Measurements from ENCODE around the gene TMEM169. TPM values are rescaled to one million over a fixed set of nuclear protein-coding genes. Genes with fewer than 3 reads are reported as not detected.

TMEM169 gene
- total RNA-seq, 1 donor from 2014 or later = 0.22 TPM

GRCh38 chr2:216098421-216099334, 17.0 kb downstream of the TMEM169 start:
- DNase-seq (ENCODE audit: low spot score) = no peak
- intact Hi-C loops (cut with DNase I) = no loop called here

- DNase-seq (ENCODE audit: low spot score) = no peak
- intact Hi-C loops (cut with DNase I) = no loop called here
Measured at GRCh38 chr2:216101109-216101508, 19.4 kb downstream of the TMEM169 start.

GRCh38 chr2:216103213-216103612, 21.5 kb downstream of the TMEM169 start:
- intact Hi-C loops (cut with DNase I) = no loop called here
- DNase-seq (ENCODE audit: low spot score) = no peak

GRCh38 chr2:216104691-216105090, 23.0 kb downstream of the TMEM169 start:
- DNase-seq (ENCODE audit: low spot score) = no peak
- intact Hi-C loops (cut with DNase I) = no loop called here

GRCh38 chr2:216107320-216107719, 25.6 kb downstream of the TMEM169 start:
- no peak for DNase-seq (ENCODE audit: low spot score)
- intact Hi-C loops (cut with DNase I) = no loop called here

- no peak for DNase-seq (ENCODE audit: low spot score)
- intact Hi-C loops (cut with DNase I) = no loop called here
Measured at GRCh38 chr2:216107760-216108159, 26.0 kb downstream of the TMEM169 start.

- intact Hi-C loops (cut with DNase I) = no loop called here
- no peak for DNase-seq (ENCODE audit: low spot score)
Measured at GRCh38 chr2:216108310-216108966, 26.7 kb downstream of the TMEM169 start.

- intact Hi-C loops (cut with DNase I) = no loop called here
Measured at GRCh38 chr2:216108967-216109921, 27.5 kb downstream of the TMEM169 start, which contains the start of gene XRCC5. XRCC5 (plus strand) TSS chr2:216109348; CDS start chr2:216109437, 89 bp downstream.

GRCh38 chr2:216109962-216110614, 28.4 kb downstream of the TMEM169 start:
- DNase-seq (ENCODE audit: low spot score) = no peak
- intact Hi-C loops (cut with DNase I) = no loop called here

More at GRCh38 chr2:216108967-216109921, 27.5 kb downstream of the TMEM169 start, which contains the start of gene XRCC5:
- peak; percentile 96 for DNase-seq (ENCODE audit: low spot score)

- DNase-seq (ENCODE audit: low spot score) = no peak
- intact Hi-C loops (cut with DNase I) = no loop called here
Measured at GRCh38 chr2:216110620-216111019, 28.9 kb downstream of the TMEM169 start.

- intact Hi-C loops (cut with DNase I) = no loop called here
- no peak for DNase-seq (ENCODE audit: low spot score)
Measured at GRCh38 chr2:216111122-216111521, 29.4 kb downstream of the TMEM169 start.

GRCh38 chr2:216112926-216113325, 31.2 kb downstream of the TMEM169 start:
- intact Hi-C loops (cut with DNase I) = no loop called here
- no peak for DNase-seq (ENCODE audit: low spot score)

- intact Hi-C loops (cut with DNase I) = no loop called here
- DNase-seq (ENCODE audit: low spot score) = no peak
Measured at GRCh38 chr2:216113572-216113971, 31.9 kb downstream of the TMEM169 start.

- DNase-seq (ENCODE audit: low spot score) = no peak
- intact Hi-C loops (cut with DNase I) = no loop called here
Measured at GRCh38 chr2:216114382-216114713, 32.6 kb downstream of the TMEM169 start.

GRCh38 chr2:216114714-216115531, 33.2 kb downstream of the TMEM169 start:
- peak; percentile 98 for DNase-seq (ENCODE audit: low spot score)
- intact Hi-C loops (cut with DNase I) = no loop called here

- intact Hi-C loops (cut with DNase I) = no loop called here
Measured at GRCh38 chr2:216116418-216116817, 34.7 kb downstream of the TMEM169 start.

GRCh38 chr2:216117561-216118340, 36.0 kb downstream of the TMEM169 start:
- intact Hi-C loops (cut with DNase I) = no loop called here

More at GRCh38 chr2:216116418-216116817, 34.7 kb downstream of the TMEM169 start:
- no peak for DNase-seq (ENCODE audit: low spot score)

GRCh38 chr2:216118474-216118873, 36.8 kb downstream of the TMEM169 start:
- no peak for DNase-seq (ENCODE audit: low spot score)
- intact Hi-C loops (cut with DNase I) = no loop called here

More at GRCh38 chr2:216117561-216118340, 36.0 kb downstream of the TMEM169 start:
- DNase-seq (ENCODE audit: low spot score) = no peak
